WTC11 (cell line): ENCODE data around the gene SPG11. TPM values are rescaled to one million over a fixed set of nuclear protein-coding genes. Genes with fewer than 3 reads are reported as not detected.

Experiments used
- ATAC-seq: fragments of 200-7000 bp; cut with Tn5 transposase; 2 replicates; pipeline ENCODE4 v1.10.0; 2021; ENCODE audit warnings: mild to moderate bottlenecking, moderate library complexity
- CTCF ChIA-PET: fragments of 300-600 bp; sonication (Branson Sonifier 250); formaldehyde crosslinking; loops from one replicate; lab custom pipeline; 2021; ENCODE audit warnings: antibody characterized with exemption; lab: Charles Lee
- POLR2A ChIA-PET: fragments of 350-600 bp; sonication (Branson Sonifier 250); formaldehyde crosslinking; loops from one replicate; lab custom pipeline; 2021; ENCODE audit warnings: antibody characterized with exemption; lab: Charles Lee
- DNase-seq: peaks from one replicate; pipeline ENCODE4 v3.0.0; 2021; ENCODE audit warnings: low spot score
- H3K27ac Mint-ChIP-seq: 2 replicates; pipeline ENCODE4 v1.8.0; 2021; ENCODE audit warnings: mixed read lengths
- H3K27me3 Mint-ChIP-seq: 2 replicates; pipeline ENCODE4 v1.8.0; 2021; ENCODE audit warnings: low read depth, mild to moderate bottlenecking, moderate library complexity, mixed read lengths
- H3K36me3 Mint-ChIP-seq: 2 replicates; pipeline ENCODE4 v1.8.0; 2021; ENCODE audit warnings: mixed read lengths
- H3K4me1 Mint-ChIP-seq: 2 replicates; pipeline ENCODE4 v1.8.0; 2022; ENCODE audit warnings: mixed read lengths
- H3K4me3 Mint-ChIP-seq: 2 replicates; pipeline ENCODE4 v1.8.0; 2021; ENCODE audit warnings: mild to moderate bottlenecking, moderate library complexity, mixed read lengths
- H3K9me3 Mint-ChIP-seq: 2 replicates; pipeline ENCODE4 v1.8.0; 2021; ENCODE audit warnings: mixed read lengths
- ATF3 ChIP-seq: sonication (generic); formaldehyde crosslinking; conservative IDR thresholded peaks from 2 replicates; pipeline ENCODE4 v1.8.1; 2022; ENCODE audit warnings: mild to moderate bottlenecking, missing genetic modification reagents
- CREM ChIP-seq: sonication (generic); formaldehyde crosslinking; IDR thresholded peaks from 2 replicates; pipeline ENCODE4 v1.8.1; 2022; ENCODE audit warnings: mild to moderate bottlenecking, missing genetic modification reagents, moderate library complexity
- CTCF ChIP-seq: fragments of 200-600 bp; IDR thresholded peaks from 2 replicates; pipeline ENCODE4 v1.8.0; 2022; ENCODE audit warnings: antibody characterized with exemption
- E2F4 ChIP-seq: sonication (generic); formaldehyde crosslinking; IDR thresholded peaks from 2 replicates; pipeline ENCODE4 v1.8.1; 2022; ENCODE audit warnings: low read depth, mild to moderate bottlenecking, moderate library complexity, missing genetic modification reagents, borderline replicate concordance
- ESRRA ChIP-seq: sonication (generic); formaldehyde crosslinking; IDR thresholded peaks from 2 replicates; pipeline ENCODE4 v1.8.1; 2022; ENCODE audit warnings: mild to moderate bottlenecking, missing genetic modification reagents, borderline replicate concordance
- ETV6 ChIP-seq: sonication (generic); formaldehyde crosslinking; IDR thresholded peaks from 2 replicates; pipeline ENCODE4 v1.8.1; 2022; ENCODE audit warnings: mild to moderate bottlenecking, missing genetic modification reagents
- GRHL2 ChIP-seq: fragments of 250-450 bp; sonication (Bioruptor Pico); IDR thresholded peaks from 2 replicates; pipeline ENCODE4 v1.8.0; 2022; ENCODE audit warnings: mild to moderate bottlenecking, moderate library complexity; ENCODE audit not compliant: insufficient replicate concordance, severe bottlenecking
- HMGA2 ChIP-seq: fragments of 250-450 bp; sonication (Bioruptor Pico); IDR thresholded peaks from 2 replicates; pipeline ENCODE4 v1.4.0; 2021; ENCODE audit warnings: mild to moderate bottlenecking, moderate library complexity
- HMGXB4 ChIP-seq: sonication (generic); formaldehyde crosslinking; IDR thresholded peaks from 2 replicates; pipeline ENCODE4 v1.8.1; 2023; ENCODE audit warnings: mild to moderate bottlenecking, moderate library complexity, missing genetic modification reagents
- NR3C1 ChIP-seq: sonication (generic); formaldehyde crosslinking; conservative IDR thresholded peaks from 2 replicates; pipeline ENCODE4 v1.8.1; 2023; ENCODE audit warnings: low read depth, mild to moderate bottlenecking, missing genetic modification reagents
- SP1 ChIP-seq: sonication (generic); formaldehyde crosslinking; conservative IDR thresholded peaks from 2 replicates; pipeline ENCODE4 v1.8.1; 2022; ENCODE audit warnings: missing genetic modification reagents
- TEAD4 ChIP-seq: sonication (generic); formaldehyde crosslinking; IDR thresholded peaks from 2 replicates; pipeline ENCODE4 v1.8.0; 2022; ENCODE audit warnings: mild to moderate bottlenecking, missing genetic modification reagents
- ZNF423 ChIP-seq: fragments of 250-450 bp; sonication (Bioruptor Pico); IDR thresholded peaks from 2 replicates; pipeline ENCODE4 v2.1.2; 2022; ENCODE audit warnings: mild to moderate bottlenecking, moderate library complexity
- ZNF671 ChIP-seq: fragments of 250-450 bp; sonication (Bioruptor Pico); IDR thresholded peaks from 2 replicates; pipeline ENCODE4 v1.8.0; 2021; ENCODE audit warnings: mild to moderate bottlenecking
- total RNA-seq: library from RNA; stranded (reverse); gene quantifications from 3 replicates; pipeline ENCODE4 v1.2.3, GENCODE V29; 2021
- TF ChIP-seq, protein P1 (sequence below): sonication (generic); formaldehyde crosslinking; conservative IDR thresholded peaks from 2 replicates; pipeline ENCODE4 v1.8.1; 2023; ENCODE audit warnings: mild to moderate bottlenecking, low read depth, missing genetic modification reagents, moderate library complexity
- TF ChIP-seq, protein P2 (sequence below): sonication (generic); formaldehyde crosslinking; IDR thresholded peaks from 2 replicates; pipeline ENCODE4 v1.8.0; 2023; ENCODE audit warnings: missing genetic modification reagents, mild to moderate bottlenecking, borderline replicate concordance
- TF ChIP-seq, protein P3 (sequence below): fragments of 250-450 bp; sonication (Bioruptor Pico); conservative IDR thresholded peaks from 2 replicates; pipeline ENCODE4 v1.9.0; 2021; ENCODE audit warnings: mild to moderate bottlenecking
- TF ChIP-seq, protein P4 (sequence below): sonication (generic); formaldehyde crosslinking; IDR thresholded peaks from 2 replicates; pipeline ENCODE4 v1.8.1; 2022; ENCODE audit warnings: mild to moderate bottlenecking, missing genetic modification reagents, moderate library complexity, borderline replicate concordance
- TF ChIP-seq, protein P5 (sequence below): sonication (generic); formaldehyde crosslinking; IDR thresholded peaks from 2 replicates; pipeline ENCODE4 v1.8.1; 2023; ENCODE audit warnings: mild to moderate bottlenecking, missing genetic modification reagents

SPG11 gene
- total RNA-seq, 1 experiment from 2014 or later = 46.4 TPM

DNA sequence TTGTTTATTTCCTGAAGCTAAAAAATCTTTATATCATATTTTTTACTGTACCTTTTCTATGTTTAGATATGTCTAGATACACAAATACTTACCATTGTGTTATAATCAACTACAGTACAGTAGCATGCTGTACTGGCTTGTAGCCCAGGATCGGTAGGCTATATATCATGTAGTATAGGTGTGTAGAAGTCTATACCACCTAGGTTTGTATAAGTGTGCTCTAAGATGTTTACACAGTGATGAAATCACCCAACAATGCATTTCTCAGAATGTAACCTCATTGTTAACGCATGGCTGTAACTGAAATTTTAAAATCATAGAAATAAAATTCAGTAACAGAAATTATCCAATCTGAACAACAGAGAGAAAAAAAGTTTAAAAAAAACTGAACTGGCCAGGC is 83.4 kb downstream of the SPG11 start (continued):
- no peak for TF ChIP-seq E2F4
- TF ChIP-seq HMGXB4 (CRISPR knock-in tag) = no peak
- no peak for TF ChIP-seq ESRRA

- Mint-ChIP-seq H3K36me3 (peaks cover 26% of the 10 kb centered on the region), H3K9me3 (no peaks in the 10 kb centered on the region), H3K27ac (no peak overlapping the region), H3K4me3 (no peak overlapping the region), H3K4me1 (no peaks in the 10 kb centered on the region), H3K27me3 (no peaks in the 10 kb centered on the region)
- ATAC-seq (no peak), DNase-seq (no peak)
- ChIA-PET CTCF (interaction anchor here (1.9 kb wide), 1 partner anchor 9 kb away, joined by 13 read pairs; no protein-coding TSS in a partner anchor), POLR2A (no interaction called here)
- TF ChIP-seq, protein P1, sequence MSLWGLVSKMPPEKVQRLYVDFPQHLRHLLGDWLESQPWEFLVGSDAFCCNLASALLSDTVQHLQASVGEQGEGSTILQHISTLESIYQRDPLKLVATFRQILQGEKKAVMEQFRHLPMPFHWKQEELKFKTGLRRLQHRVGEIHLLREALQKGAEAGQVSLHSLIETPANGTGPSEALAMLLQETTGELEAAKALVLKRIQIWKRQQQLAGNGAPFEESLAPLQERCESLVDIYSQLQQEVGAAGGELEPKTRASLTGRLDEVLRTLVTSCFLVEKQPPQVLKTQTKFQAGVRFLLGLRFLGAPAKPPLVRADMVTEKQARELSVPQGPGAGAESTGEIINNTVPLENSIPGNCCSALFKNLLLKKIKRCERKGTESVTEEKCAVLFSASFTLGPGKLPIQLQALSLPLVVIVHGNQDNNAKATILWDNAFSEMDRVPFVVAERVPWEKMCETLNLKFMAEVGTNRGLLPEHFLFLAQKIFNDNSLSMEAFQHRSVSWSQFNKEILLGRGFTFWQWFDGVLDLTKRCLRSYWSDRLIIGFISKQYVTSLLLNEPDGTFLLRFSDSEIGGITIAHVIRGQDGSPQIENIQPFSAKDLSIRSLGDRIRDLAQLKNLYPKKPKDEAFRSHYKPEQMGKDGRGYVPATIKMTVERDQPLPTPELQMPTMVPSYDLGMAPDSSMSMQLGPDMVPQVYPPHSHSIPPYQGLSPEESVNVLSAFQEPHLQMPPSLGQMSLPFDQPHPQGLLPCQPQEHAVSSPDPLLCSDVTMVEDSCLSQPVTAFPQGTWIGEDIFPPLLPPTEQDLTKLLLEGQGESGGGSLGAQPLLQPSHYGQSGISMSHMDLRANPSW (CRISPR knock-in tag) = no peak
- TF ChIP-seq GRHL2 (no peak), NR3C1 (CRISPR knock-in tag) (no peak), ZNF423 (CRISPR knock-in tag) (no peak), CREM (CRISPR knock-in tag) (no peak), SP1 (CRISPR knock-in tag) (no peak), HMGA2 (CRISPR knock-in tag) (no peak), ETV6 (CRISPR knock-in tag) (no peak), ZNF671 (CRISPR knock-in tag) (no peak), ATF3 (no peak), TEAD4 (CRISPR knock-in tag) (no peak), CTCF (no peak)
- TF ChIP-seq, protein P2, sequence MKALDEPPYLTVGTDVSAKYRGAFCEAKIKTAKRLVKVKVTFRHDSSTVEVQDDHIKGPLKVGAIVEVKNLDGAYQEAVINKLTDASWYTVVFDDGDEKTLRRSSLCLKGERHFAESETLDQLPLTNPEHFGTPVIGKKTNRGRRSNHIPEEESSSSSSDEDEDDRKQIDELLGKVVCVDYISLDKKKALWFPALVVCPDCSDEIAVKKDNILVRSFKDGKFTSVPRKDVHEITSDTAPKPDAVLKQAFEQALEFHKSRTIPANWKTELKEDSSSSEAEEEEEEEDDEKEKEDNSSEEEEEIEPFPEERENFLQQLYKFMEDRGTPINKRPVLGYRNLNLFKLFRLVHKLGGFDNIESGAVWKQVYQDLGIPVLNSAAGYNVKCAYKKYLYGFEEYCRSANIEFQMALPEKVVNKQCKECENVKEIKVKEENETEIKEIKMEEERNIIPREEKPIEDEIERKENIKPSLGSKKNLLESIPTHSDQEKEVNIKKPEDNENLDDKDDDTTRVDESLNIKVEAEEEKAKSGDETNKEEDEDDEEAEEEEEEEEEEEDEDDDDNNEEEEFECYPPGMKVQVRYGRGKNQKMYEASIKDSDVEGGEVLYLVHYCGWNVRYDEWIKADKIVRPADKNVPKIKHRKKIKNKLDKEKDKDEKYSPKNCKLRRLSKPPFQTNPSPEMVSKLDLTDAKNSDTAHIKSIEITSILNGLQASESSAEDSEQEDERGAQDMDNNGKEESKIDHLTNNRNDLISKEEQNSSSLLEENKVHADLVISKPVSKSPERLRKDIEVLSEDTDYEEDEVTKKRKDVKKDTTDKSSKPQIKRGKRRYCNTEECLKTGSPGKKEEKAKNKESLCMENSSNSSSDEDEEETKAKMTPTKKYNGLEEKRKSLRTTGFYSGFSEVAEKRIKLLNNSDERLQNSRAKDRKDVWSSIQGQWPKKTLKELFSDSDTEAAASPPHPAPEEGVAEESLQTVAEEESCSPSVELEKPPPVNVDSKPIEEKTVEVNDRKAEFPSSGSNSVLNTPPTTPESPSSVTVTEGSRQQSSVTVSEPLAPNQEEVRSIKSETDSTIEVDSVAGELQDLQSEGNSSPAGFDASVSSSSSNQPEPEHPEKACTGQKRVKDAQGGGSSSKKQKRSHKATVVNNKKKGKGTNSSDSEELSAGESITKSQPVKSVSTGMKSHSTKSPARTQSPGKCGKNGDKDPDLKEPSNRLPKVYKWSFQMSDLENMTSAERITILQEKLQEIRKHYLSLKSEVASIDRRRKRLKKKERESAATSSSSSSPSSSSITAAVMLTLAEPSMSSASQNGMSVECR (CRISPR knock-in tag) = no peak
- TF ChIP-seq, protein P3, sequence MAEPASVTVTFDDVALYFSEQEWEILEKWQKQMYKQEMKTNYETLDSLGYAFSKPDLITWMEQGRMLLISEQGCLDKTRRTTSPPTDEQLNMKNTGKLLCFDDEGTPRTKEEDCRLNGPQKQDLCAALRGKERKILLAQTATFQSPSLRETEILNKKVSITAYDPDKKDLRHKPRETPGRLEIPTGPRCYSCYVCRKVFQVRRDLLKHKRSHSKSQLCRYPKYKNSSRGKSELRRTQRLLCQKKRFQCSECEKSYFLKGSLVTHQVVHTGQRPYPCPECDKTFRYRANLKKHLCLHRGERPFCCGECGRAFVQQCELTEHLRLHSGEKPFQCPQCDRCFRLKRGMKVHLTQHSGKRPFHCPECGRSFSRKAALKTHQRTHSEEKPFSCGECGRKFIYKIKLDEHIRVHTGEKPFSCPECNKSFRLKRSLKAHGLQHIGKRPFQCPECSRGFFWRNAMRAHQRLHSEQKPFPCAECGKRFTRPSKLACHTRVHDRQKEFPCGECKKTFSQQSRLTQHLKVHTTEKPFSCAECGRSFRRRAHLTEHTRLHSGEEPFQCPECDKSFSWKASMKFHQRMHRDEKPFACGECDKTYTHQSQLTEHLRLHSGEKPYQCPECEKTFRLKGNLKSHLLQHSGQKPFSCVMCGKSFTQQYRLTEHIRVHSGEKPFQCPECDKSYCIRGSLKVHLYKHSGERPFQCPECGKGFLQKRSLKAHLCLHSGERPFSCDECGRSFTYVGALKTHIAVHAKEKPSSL = no peak
- TF ChIP-seq, protein P4, sequence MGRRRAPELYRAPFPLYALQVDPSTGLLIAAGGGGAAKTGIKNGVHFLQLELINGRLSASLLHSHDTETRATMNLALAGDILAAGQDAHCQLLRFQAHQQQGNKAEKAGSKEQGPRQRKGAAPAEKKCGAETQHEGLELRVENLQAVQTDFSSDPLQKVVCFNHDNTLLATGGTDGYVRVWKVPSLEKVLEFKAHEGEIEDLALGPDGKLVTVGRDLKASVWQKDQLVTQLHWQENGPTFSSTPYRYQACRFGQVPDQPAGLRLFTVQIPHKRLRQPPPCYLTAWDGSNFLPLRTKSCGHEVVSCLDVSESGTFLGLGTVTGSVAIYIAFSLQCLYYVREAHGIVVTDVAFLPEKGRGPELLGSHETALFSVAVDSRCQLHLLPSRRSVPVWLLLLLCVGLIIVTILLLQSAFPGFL (CRISPR knock-in tag) = no peak
- TF ChIP-seq, protein P5, sequence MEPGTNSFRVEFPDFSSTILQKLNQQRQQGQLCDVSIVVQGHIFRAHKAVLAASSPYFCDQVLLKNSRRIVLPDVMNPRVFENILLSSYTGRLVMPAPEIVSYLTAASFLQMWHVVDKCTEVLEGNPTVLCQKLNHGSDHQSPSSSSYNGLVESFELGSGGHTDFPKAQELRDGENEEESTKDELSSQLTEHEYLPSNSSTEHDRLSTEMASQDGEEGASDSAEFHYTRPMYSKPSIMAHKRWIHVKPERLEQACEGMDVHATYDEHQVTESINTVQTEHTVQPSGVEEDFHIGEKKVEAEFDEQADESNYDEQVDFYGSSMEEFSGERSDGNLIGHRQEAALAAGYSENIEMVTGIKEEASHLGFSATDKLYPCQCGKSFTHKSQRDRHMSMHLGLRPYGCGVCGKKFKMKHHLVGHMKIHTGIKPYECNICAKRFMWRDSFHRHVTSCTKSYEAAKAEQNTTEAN (CRISPR knock-in tag) = no peak
Observed at GRCh38 chr15:44574734-44575133, 88.7 kb downstream of the SPG11 start.
